ENCODE measurements around the gene RSBN1. TPM values are rescaled to one million over a fixed set of nuclear protein-coding genes. Genes with fewer than 3 reads are reported as not detected.

RSBN1 gene
- total RNA-seq, 4 donors from 2014 or later: 18.2 to 25.6 (median 23.3) TPM

GRCh38 chr1:113805256-113805531 lies 7.1 kb downstream of the RSBN1 start:
- Histone ChIP-seq H3K4me1 (peaks cover 0 to 44% (median 0%) of the 10 kb centered on the region in 4 donors), H3K9me3 (no peaks in the 10 kb centered on the region)

GRCh38 chr1:113804421-113805255 lies 7.6 kb downstream of the RSBN1 start:
- Histone ChIP-seq H3K27ac (peak overlapping the region in 1 of 4 donors; percentile 3), H3K4me1 (peaks cover 0 to 44% (median 0%) of the 10 kb centered on the region in 4 donors)
- DNase-seq: no peak

More at GRCh38 chr1:113805256-113805531, 7.1 kb downstream of the RSBN1 start:
- no peak for DNase-seq
- TF ChIP-seq CTCF (IDR thresholded peaks at IDR 0.05) (no peak), POLR2A (IDR thresholded peaks at IDR 0.05) (no peak)
- H3K4me3 ChIP-seq: no peak overlapping the region
- no peaks in the 10 kb centered on the region for H3K27me3 ChIP-seq
- peak overlapping the region in 1 of 4 donors; percentile 3 for H3K27ac ChIP-seq
- no peaks in the 10 kb centered on the region for H3K36me3 ChIP-seq

GRCh38 chr1:113802367-113803007 lies 9.8 kb downstream of the RSBN1 start:
- TF ChIP-seq POLR2A (IDR thresholded peaks at IDR 0.05) (no peak), CTCF (IDR thresholded peaks at IDR 0.05) (no peak)
- no peak overlapping the region for H3K27ac ChIP-seq

More at GRCh38 chr1:113804421-113805255, 7.6 kb downstream of the RSBN1 start:
- Histone ChIP-seq H3K9me3 (no peaks in the 10 kb centered on the region), H3K27me3 (no peaks in the 10 kb centered on the region), H3K36me3 (no peaks in the 10 kb centered on the region), H3K4me3 (no peak overlapping the region)
- TF ChIP-seq CTCF (IDR thresholded peaks at IDR 0.05) (no peak), POLR2A (IDR thresholded peaks at IDR 0.05) (no peak)

GRCh38 chr1:113800487-113800886 lies 11.8 kb downstream of the RSBN1 start:
- peaks cover 0 to 28% (median 0%) of the 10 kb centered on the region in 4 donors for H3K4me1 ChIP-seq

More at GRCh38 chr1:113802367-113803007, 9.8 kb downstream of the RSBN1 start:
- no peaks in the 10 kb centered on the region for H3K27me3 ChIP-seq
- peaks cover 0 to 3% (median 0%) of the 10 kb centered on the region in 3 donors for H3K36me3 ChIP-seq
- no peaks in the 10 kb centered on the region for H3K9me3 ChIP-seq
- H3K4me3 ChIP-seq: no peak overlapping the region
- H3K4me1 ChIP-seq: peaks cover 0 to 35% (median 0%) of the 10 kb centered on the region in 4 donors
- DNase-seq: no peak

GRCh38 chr1:113797472-113797871 lies 14.8 kb downstream of the RSBN1 start:
- Histone ChIP-seq H3K4me3 (no peak overlapping the region), H3K4me1 (no peaks in the 10 kb centered on the region), H3K36me3 (peaks cover 0 to 34% (median 0%) of the 10 kb centered on the region in 3 donors), H3K27me3 (no peaks in the 10 kb centered on the region), H3K27ac (no peak overlapping the region), H3K9me3 (no peaks in the 10 kb centered on the region)
- TF ChIP-seq CTCF (IDR thresholded peaks at IDR 0.05) (no peak), POLR2A (IDR thresholded peaks at IDR 0.05) (no peak)
- DNase-seq: no peak

More at GRCh38 chr1:113800487-113800886, 11.8 kb downstream of the RSBN1 start:
- no peak overlapping the region for H3K4me3 ChIP-seq
- no peaks in the 10 kb centered on the region for H3K27me3 ChIP-seq
- H3K27ac ChIP-seq: no peak overlapping the region
- H3K9me3 ChIP-seq: no peaks in the 10 kb centered on the region
- TF ChIP-seq POLR2A (IDR thresholded peaks at IDR 0.05): no peak
- TF ChIP-seq CTCF (IDR thresholded peaks at IDR 0.05): no peak
- no peak for DNase-seq
- peaks cover 0 to 21% (median 0%) of the 10 kb centered on the region in 3 donors for H3K36me3 ChIP-seq
